Stimulated activated CD8-positive, alpha-beta memory T cell treated with anti-CD3 and anti-CD28 coated beads, Interleukin-7, amount 100 ng/mL, for 1 hour (primary cell): ENCODE results near the gene IL1RAP.

Source experiments
- DNase-seq, 2 donors: peaks; one replicate each; pipeline ENCODE4 v3.0.0-alpha.2; 2020; ENCODE audit warnings: low read depth in 2 of 2

Gene IL1RAP

GRCh38 chr3:190541560-190541959, 27.7 kb downstream of the IL1RAP start:
- no peak for DNase-seq

DNA sequence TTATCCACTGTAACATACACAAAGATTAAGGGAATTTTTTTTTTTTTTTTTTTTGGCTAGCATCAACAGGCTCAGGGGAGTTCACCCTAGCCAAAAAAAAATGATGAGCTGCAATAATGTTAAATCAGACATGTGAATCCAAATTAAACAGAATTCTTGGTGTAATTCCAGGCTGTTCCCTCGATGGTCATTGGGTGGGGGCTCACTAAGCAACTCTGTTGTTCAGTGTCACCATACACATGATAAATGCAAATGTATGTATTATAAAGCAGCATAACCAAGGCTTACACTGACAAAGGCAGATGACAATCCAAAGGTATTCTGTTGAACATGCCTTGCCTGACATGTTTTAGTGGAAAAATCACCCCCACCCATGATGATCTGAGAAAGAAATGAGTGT, 29.0 kb downstream of the IL1RAP start:
- no peak for DNase-seq

DNA sequence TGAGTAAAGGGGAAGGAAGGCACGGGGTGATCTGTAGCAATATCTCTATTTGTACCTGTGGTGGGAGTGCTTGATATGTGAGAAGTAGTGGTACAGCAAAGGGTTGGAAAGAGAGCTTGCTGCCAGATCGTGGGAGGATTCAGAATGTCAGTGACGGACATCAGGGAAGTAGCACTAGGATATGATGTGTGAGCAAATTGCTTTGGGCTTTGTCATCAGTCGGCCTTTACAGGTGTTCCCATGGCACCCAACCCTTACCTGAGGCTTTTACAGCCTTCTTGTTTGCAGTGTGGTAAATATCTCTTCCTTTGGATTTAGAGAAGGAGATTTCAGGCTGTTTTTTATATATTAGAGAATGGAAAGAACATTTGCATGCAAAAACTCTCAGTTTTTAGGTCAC, 29.8 kb downstream of the IL1RAP start:
- DNase-seq = no peak

GRCh38 chr3:190545191-190545590, 31.3 kb downstream of the IL1RAP start:
- DNase-seq = no peak

- DNase-seq = no peak
Observed at GRCh38 chr3:190546881-190547510, 33.1 kb downstream of the IL1RAP start.

DNA sequence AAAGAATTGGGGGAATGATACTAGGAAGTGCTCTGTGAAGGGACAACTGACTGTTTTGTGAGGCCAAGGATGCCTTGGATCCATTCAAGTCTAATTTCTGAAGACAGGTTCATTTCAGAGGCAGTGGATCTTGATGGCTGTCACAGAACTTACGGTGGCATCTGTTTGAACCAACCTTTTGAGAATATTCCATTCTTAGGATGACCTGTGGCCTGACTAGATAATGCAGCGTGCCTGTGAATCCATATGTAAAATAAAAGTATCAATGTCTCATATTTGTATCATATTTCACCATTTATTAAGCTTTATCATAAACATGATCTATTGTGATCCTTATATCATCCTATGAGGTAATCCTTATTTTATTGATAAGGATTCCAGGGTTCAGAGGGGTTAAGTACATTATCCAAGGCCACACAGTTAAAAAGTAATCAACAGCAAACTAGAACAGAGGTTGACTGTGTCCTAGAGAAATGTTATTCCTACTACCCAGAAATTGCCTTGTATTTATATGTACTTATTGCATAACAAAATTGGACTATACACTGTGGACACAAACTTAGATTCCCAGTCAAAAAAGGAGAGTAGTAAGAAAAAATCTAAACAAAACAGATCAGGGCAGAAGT, 34.3 kb downstream of the IL1RAP start:
- DNase-seq = no peak

DNA sequence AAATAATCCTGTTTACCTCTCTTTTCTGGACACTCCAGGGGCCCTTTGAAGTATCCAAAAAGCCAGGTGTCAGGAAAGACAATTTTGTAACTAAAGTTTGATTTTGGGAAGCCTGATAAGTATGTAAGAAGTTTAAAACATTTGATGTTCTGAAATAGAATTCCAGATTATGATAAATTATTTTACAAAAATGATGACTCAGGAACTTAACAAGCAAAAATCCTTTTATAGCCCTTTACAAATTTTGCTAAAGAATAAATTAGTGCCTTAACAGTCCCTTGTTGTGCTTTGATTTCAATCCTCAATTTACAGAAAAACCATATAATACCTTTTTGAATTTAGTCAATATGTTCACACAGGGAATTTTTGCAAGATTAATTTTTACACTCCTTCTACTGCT, 38.1 kb downstream of the IL1RAP start:
- DNase-seq = no peak

GRCh38 chr3:190552969-190553759, 39.3 kb downstream of the IL1RAP start:
- no peak for DNase-seq

GRCh38 chr3:190554197-190554596, 40.3 kb downstream of the IL1RAP start:
- DNase-seq = no peak

GRCh38 chr3:190556351-190556750, 42.5 kb downstream of the IL1RAP start:
- no peak for DNase-seq

DNA sequence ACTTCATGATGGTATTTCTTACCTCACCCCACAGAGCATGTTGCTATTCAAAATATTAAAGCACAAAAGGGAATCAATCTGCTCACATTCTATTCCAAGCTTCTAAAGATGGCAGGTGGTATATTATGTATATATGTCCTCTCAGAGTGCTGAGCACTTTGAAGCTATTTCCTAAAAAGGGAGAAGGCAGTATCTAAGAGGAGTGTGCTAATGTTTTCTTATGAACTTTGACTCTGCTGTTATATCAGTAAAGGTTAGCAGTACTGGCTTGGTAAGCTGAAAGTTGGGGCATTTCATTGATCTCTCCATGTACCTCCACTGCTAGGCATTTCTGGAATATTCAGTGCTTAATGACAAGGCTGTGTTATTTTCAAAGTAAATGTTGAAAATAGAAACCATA, 43.4 kb downstream of the IL1RAP start:
- no peak for DNase-seq

DNA sequence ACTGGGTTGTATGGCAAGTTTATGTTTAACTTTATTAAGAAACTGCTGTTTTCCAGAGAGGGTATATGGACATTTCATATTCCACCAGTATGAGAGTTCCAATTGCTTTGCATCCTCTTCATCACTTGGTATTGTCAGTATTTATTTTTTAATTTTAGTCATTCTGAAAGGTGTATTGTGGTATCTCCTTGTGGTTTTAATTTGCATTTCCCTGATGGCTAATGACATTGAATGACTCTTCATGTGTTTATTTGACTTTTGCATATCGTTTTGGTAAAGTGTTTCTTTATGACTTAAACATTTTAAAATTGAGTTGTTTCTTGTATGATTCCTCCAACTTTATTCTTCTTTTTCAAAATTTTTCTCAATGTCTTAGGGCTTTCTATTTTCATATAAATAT, 44.4 kb downstream of the IL1RAP start:
- no peak for DNase-seq

DNA sequence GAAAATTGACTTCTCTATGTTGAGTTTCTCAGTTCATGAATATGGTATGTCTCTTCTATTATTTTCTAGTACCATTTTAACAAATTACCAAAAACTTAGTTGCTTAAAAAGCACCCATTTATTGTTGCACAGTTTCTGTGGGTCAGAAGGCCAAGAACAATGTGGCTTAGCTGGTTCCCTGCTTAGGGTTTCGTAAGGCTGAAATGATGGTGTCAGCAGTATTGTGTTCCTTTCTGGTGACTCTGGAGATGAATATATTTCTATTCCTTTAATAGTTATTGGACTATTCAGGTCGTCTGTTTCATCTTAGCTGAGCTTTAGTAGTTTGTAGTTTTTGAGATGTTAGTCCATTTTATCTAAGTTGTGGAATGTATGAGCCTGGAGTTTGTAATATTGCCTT, 44.9 kb downstream of the IL1RAP start:
- DNase-seq = no peak

DNA sequence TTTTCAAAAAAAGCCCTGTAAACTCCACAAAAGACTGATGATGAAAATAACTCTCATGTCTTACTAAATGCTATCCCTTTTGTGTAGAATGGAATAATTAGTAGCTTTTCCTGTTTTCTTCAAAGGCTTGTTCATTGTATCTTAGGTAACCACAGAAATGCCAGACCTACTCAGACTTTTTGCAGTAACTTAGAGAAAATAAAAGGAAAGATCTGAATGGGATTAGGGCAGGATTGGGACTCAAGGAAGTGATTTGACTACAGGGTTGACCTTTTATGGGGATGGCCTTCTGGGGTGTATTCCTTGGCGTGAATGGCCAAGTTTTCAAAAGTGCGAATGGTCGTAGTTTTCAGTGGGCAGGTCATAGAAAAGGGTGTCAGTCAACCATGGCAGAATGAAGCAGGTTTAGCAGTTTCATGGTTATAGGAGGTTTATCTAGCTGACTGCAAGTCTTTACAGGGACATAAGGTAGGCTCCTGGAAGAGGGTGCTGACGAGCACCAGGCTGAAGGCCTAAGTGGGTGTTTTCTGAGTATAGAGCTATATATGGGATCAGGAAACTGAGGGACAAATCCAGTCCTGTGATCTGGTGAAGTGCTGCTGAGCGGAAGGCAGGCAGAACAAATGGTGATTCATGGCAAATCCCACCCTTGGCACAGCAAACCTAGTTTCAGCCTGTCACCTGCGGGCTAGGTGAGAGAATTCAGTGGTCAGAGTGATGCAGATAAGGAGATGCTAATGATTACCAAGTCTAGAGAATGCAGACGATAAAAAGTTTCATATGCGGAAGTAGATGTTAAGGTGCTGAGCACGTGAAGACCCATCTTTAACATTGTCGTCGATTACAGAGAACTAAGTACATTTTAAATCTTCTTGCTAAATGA, 46.4 kb downstream of the IL1RAP start:
- no peak for DNase-seq

GRCh38 chr3:190562866-190563510, 49.1 kb downstream of the IL1RAP start:
- no peak for DNase-seq

DNA sequence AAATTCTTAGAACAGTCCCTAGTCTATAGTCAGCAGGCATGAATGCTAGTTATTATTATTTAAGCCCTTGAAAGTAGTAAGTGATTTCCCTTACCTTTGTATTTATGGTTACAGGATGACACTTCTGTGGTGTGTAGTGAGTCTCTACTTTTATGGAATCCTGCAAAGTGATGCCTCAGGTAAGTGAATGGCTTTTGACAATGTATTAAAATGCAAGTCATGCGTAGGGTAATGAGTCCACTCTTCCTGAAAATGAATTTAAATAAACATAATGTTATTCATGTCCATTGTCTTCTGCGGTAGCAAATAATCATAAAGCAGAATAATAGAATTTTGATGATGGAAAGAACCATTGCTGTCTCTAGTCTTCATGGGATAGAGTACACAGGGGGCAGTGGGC, 50.3 kb downstream of the IL1RAP start:
- no peak for DNase-seq

DNA sequence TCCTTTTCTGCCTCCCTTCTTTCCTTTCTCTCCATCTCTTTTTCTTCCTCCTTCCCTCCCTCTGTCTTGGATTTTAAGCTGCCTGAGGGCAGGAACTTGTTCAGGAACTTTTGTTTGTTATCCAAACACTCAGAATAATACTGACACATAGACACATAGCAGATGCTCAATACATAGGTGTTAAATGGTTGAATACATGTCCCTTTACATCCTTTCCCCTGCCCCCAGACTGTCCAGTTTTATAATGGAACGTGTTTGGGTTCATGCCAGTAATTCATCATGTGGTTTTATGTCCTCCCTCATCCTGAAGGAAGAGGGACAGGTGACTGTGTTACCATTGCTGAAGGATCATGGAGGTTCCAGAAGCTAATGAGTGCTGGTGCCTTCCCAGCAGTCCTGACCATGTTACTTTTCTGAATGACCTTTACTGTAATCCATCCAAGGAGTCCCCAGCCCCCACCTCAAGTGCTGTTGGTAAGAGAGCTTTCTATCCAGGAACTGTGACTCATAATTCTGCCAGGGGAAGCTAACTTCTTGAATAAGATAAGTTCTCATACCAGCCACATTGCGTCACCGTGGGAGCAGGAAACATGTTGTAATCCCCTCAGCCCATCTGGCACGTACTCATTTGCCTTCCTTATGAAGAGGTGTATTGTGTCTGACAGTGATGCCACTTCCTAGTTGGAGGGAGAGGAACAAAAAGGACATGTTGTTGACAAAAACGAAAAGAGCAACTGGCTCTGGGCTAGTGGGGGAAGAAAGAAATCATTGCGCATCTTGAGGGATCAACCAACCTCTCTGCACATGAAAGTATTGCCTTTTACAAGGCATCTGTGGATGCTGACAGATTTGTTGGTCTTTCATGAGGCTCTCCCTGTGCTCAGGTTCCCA, 52.4 kb downstream of the IL1RAP start:
- DNase-seq = no peak

GRCh38 chr3:190568036-190568435, 54.2 kb downstream of the IL1RAP start:
- DNase-seq = no peak

GRCh38 chr3:190574473-190574872, 60.6 kb downstream of the IL1RAP start:
- no peak for DNase-seq

DNA sequence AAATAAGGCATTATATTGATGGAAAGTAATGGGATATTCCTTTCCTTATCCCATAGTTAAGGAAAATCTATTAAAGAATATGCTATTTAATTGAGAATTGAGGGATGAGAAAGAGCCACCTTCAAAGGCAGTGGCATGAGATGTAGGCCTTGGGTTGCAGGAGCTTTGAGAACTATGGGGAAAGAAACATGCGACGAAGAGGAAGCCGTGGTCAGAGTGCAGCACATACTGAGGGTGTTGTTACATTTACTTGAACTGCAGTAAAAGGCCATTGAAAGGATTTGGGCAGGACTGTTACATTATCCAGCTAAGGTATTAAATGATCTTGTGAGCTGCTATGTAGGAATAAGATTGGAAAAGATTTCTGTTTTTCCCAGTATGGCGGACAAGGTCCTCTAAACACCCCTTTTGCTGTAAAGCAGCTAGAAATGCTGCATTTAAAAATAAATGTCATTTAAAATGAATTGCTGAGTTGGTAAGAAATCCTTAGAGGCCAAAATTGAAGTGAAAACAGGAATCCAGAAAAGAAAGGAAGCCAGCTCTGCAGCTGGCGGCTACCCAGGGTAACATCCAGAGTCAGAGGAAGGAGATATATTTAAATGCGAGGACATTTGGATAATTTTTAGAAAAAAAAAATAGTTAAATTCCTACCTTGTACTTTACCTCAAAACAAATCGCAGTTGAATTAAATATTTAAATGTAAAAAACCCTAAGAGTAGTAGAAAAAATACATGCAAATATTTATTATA, 61.7 kb downstream of the IL1RAP start:
- no peak for DNase-seq
